Panc1 (cell line): ENCODE results near the gene SPATA18. TPM values are rescaled to one million over a fixed set of nuclear protein-coding genes. Genes with fewer than 3 reads are reported as not detected.

Experiments
- ATAC-seq: fragments of 200-7000 bp; cut with Tn5 transposase; 2 replicates; pipeline ENCODE4 v1.9.1; 2020; ENCODE audit warnings: mild to moderate bottlenecking, moderate library complexity
- BruUV-seq: library from RNA; stranded (reverse); fragments of 400-500 nt; replicated peaks from 2 replicates; lab custom pipeline; 2021; lab: Mats Ljungman, UMichigan
- CTCF ChIA-PET: fragments of 300-600 bp; sonication (Branson Sonifier 250); formaldehyde crosslinking; loops from one replicate; lab custom pipeline; 2022; ENCODE audit warnings: antibody characterized with exemption; lab: Charles Lee
- POLR2A ChIA-PET: fragments of 300-600 bp; sonication (Branson Sonifier 250); formaldehyde crosslinking; loops from one replicate; lab custom pipeline; 2022; ENCODE audit warnings: antibody characterized with exemption; lab: Charles Lee
- DNase-seq: peaks from one replicate; pipeline ENCODE4 v3.0.0-alpha.2; 2010; ENCODE audit warnings: low read depth, low spot score
- H3K27ac ChIP-seq: 2 replicates; pipeline ENCODE4 v1.5.1; 2011; ENCODE audit warnings: mild to moderate bottlenecking, low read length, inconsistent platforms
- H3K27me3 ChIP-seq: fragments of 200-500 bp; sonication (Bioruptor generic); 2 replicates; pipeline ENCODE4 v1.6.0; 2014; ENCODE audit warnings: low read length, inconsistent platforms; ENCODE audit not compliant: control insufficient read depth, insufficient read depth
- H3K36me3 ChIP-seq: fragments of 200-500 bp; sonication (Bioruptor generic); 2 replicates; pipeline ENCODE4 v1.5.1; 2014; ENCODE audit warnings: inconsistent platforms, mild to moderate bottlenecking, low read length, moderate library complexity; ENCODE audit not compliant: control insufficient read depth, insufficient read depth
- H3K4me1 ChIP-seq: 2 replicates; pipeline ENCODE4 v1.5.1; 2011; ENCODE audit warnings: inconsistent platforms, mild to moderate bottlenecking, low read length, moderate library complexity; ENCODE audit not compliant: control insufficient read depth, insufficient read depth
- H3K4me3 ChIP-seq, 2 experiments: 2 replicates each; pipeline ENCODE4 v1.5.1; 2011 to 2012; ENCODE audit warnings: low read depth in 2 of 2, low read length in 2 of 2, mild to moderate bottlenecking in 2 of 2, inconsistent platforms in 1 of 2, moderate library complexity in 1 of 2
- H3K9me3 ChIP-seq: fragments of 200-500 bp; sonication (Bioruptor generic); 2 replicates; pipeline ENCODE4 v1.5.1; 2014; ENCODE audit warnings: low read depth, mild to moderate bottlenecking, inconsistent platforms, low read length, moderate library complexity; ENCODE audit not compliant: control insufficient read depth, insufficient read depth
- POLR2AphosphoS5 ChIP-seq: IDR thresholded peaks from 2 replicates; pipeline ENCODE4 v1.6.1; 2012; ENCODE audit warnings: mild to moderate bottlenecking, low read depth, low read length, moderate library complexity
- SIN3A ChIP-seq: IDR thresholded peaks from 2 replicates; pipeline ENCODE4 v1.6.1; 2012; ENCODE audit warnings: low read depth, mild to moderate bottlenecking, low read length, moderate library complexity, borderline replicate concordance; ENCODE audit not compliant: insufficient read depth
- TCF7L2 ChIP-seq: IDR thresholded peaks from 2 replicates; pipeline ENCODE4 v1.6.1; 2011; ENCODE audit warnings: mild to moderate bottlenecking, low read depth, low read length, inconsistent platforms
- in situ Hi-C: cut with HindIII; loops from 2 replicates; pipeline ENCODE4 v1.10.0; 2016; ENCODE audit warnings: low sequenced_read_pairs, low pct_unique_long_range_greater_than_20kb
- intact Hi-C: fragments of 100-400 bp; cut with micrococcal nuclease; formaldehyde crosslinking; loops from one replicate; pipeline ENCODE4 v1.10.0; 2022; ENCODE audit not compliant: unreplicated experiment
- total RNA-seq: library from RNA; stranded (reverse); gene quantifications from one replicate; pipeline ENCODE4 v1.2.1, GENCODE V29; 2021; ENCODE audit not compliant: unreplicated experiment
- TF ChIP-seq, protein P1 (sequence below): fragments of 450-650 bp; IDR thresholded peaks from 2 replicates; pipeline ENCODE4 v1.5.1; 2017; ENCODE audit warnings: mild to moderate bottlenecking
- TF ChIP-seq, protein P2 (sequence below), 2 experiments: IDR thresholded peaks; 2 replicates each; pipeline ENCODE4 v1.6.1; 2011 to 2012; ENCODE audit warnings: low read depth in 2 of 2, control low read depth in 1 of 2, low read length in 1 of 2, mild to moderate bottlenecking in 1 of 2, moderate library complexity in 1 of 2; ENCODE audit not compliant: insufficient read depth in 1 of 2

The SPATA18 gene
- total RNA-seq, 1 experiment from 2014 or later = 0.39 TPM

DNA sequence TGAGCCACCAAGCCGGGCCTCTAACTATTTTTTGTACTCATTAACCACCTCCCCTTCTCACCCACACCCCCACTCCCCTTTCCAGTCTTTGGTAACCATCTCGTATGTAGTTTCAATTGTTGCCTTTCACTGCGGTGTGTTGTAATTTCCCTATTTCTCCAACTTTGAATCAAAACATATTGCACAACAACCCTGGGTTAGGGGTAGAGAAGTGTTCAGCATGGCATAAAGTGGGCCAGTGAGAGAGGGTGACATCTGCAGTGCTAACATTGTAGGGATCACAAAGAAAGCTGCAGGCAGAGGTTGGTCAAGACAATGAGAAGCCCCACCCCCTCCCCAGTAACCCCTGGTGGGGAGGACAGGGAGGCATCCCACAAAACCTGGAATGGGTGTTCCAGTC lies 92.7 kb downstream of the SPATA18 start:
- no peaks in the 10 kb centered on the region for H3K36me3 ChIP-seq
- H3K9me3 ChIP-seq = no peaks in the 10 kb centered on the region
- H3K27me3 ChIP-seq = no peaks in the 10 kb centered on the region
- ChIA-PET POLR2A (no interaction called here), CTCF (no interaction called here)
- ATAC-seq = no peak
- H3K4me1 ChIP-seq = no peaks in the 10 kb centered on the region
- TF ChIP-seq, protein P1, sequence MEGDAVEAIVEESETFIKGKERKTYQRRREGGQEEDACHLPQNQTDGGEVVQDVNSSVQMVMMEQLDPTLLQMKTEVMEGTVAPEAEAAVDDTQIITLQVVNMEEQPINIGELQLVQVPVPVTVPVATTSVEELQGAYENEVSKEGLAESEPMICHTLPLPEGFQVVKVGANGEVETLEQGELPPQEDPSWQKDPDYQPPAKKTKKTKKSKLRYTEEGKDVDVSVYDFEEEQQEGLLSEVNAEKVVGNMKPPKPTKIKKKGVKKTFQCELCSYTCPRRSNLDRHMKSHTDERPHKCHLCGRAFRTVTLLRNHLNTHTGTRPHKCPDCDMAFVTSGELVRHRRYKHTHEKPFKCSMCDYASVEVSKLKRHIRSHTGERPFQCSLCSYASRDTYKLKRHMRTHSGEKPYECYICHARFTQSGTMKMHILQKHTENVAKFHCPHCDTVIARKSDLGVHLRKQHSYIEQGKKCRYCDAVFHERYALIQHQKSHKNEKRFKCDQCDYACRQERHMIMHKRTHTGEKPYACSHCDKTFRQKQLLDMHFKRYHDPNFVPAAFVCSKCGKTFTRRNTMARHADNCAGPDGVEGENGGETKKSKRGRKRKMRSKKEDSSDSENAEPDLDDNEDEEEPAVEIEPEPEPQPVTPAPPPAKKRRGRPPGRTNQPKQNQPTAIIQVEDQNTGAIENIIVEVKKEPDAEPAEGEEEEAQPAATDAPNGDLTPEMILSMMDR = no peak
- TF ChIP-seq, protein P2, sequence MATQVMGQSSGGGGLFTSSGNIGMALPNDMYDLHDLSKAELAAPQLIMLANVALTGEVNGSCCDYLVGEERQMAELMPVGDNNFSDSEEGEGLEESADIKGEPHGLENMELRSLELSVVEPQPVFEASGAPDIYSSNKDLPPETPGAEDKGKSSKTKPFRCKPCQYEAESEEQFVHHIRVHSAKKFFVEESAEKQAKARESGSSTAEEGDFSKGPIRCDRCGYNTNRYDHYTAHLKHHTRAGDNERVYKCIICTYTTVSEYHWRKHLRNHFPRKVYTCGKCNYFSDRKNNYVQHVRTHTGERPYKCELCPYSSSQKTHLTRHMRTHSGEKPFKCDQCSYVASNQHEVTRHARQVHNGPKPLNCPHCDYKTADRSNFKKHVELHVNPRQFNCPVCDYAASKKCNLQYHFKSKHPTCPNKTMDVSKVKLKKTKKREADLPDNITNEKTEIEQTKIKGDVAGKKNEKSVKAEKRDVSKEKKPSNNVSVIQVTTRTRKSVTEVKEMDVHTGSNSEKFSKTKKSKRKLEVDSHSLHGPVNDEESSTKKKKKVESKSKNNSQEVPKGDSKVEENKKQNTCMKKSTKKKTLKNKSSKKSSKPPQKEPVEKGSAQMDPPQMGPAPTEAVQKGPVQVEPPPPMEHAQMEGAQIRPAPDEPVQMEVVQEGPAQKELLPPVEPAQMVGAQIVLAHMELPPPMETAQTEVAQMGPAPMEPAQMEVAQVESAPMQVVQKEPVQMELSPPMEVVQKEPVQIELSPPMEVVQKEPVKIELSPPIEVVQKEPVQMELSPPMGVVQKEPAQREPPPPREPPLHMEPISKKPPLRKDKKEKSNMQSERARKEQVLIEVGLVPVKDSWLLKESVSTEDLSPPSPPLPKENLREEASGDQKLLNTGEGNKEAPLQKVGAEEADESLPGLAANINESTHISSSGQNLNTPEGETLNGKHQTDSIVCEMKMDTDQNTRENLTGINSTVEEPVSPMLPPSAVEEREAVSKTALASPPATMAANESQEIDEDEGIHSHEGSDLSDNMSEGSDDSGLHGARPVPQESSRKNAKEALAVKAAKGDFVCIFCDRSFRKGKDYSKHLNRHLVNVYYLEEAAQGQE (IDR thresholded peaks at IDR 0.05; ENCODE audit: insufficient read depth in 1 of 2, low read depth in 2 of 2, low read length in 1 of 2) = no peak
- no peak for TF ChIP-seq POLR2AphosphoS5
- TF ChIP-seq SIN3A = no peak
- TF ChIP-seq TCF7L2 = no peak
- no peak overlapping the region for H3K4me3 ChIP-seq
- H3K27ac ChIP-seq = no peak overlapping the region
- DNase-seq = no peak
- intact Hi-C loops = no loop called here
- no TSS peak for BruUV-seq
- in situ Hi-C loops = no loop called here

DNA sequence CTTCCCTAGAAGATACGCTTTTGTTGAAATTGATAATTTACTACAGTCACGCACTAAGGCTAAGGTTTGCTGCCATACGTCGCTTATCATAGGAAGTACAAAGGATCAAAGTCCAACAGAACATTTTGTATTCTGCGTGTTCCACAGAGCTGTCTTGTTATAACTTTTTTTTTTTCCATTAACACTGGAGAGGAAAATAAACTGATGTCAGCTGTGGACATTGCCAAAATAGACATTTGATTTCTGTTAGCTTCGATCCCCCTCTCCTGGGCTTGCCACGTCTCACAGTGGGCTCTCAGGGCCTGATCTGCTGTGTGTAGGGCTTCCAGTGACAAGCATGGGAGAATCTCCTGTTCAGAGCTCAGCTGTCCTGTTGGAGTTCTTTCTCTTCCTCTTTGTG lies 93.3 kb downstream of the SPATA18 start:
- ChIA-PET CTCF (no interaction called here), POLR2A (no interaction called here)
- in situ Hi-C loops (no loop called here), intact Hi-C loops (no loop called here)
- Histone ChIP-seq H3K9me3 (no peaks in the 10 kb centered on the region), H3K27ac (no peak overlapping the region), H3K36me3 (no peaks in the 10 kb centered on the region), H3K4me1 (no peaks in the 10 kb centered on the region), H3K27me3 (no peaks in the 10 kb centered on the region), H3K4me3 (no peak overlapping the region)
- no TSS peak for BruUV-seq
- DNase-seq = no peak
- ATAC-seq = no peak
- no peak for TF ChIP-seq TCF7L2
- no peak for TF ChIP-seq SIN3A
- TF ChIP-seq POLR2AphosphoS5 = no peak
- TF ChIP-seq, protein P2 (IDR thresholded peaks at IDR 0.05; ENCODE audit: insufficient read depth in 1 of 2, low read depth in 2 of 2, low read length in 1 of 2) = no peak
- TF ChIP-seq, protein P1 = no peak

Other genes with a start within 250 kb of the SPATA18 start
- gene DCUN1D4, start 208.2 kb upstream of the SPATA18 start, total RNA-seq = 64.6 TPM
- 0.08 TPM for gene LRRC66, start 30.9 kb upstream of the SPATA18 start, total RNA-seq
- 27.6 TPM for gene SGCB, start 13.0 kb upstream of the SPATA18 start, total RNA-seq